Fibroblast of upper back skin (primary cell): ENCODE measurements around the gene ZMAT3.
A peak's percentile ranks its signal among the peaks of the same experiment; 100 is the strongest.

Source experiments
- DNase-seq: peaks from one replicate; pipeline ENCODE4 v3.0.0-alpha.2; 2013

Gene ZMAT3

GRCh38 chr3:179021119-179021903 lies 50.3 kb downstream of the ZMAT3 start:
- no peak for DNase-seq

GRCh38 chr3:179020112-179020511 lies 51.5 kb downstream of the ZMAT3 start:
- DNase-seq: no peak

GRCh38 chr3:179018808-179019207 lies 52.8 kb downstream of the ZMAT3 start:
- DNase-seq: no peak

DNA sequence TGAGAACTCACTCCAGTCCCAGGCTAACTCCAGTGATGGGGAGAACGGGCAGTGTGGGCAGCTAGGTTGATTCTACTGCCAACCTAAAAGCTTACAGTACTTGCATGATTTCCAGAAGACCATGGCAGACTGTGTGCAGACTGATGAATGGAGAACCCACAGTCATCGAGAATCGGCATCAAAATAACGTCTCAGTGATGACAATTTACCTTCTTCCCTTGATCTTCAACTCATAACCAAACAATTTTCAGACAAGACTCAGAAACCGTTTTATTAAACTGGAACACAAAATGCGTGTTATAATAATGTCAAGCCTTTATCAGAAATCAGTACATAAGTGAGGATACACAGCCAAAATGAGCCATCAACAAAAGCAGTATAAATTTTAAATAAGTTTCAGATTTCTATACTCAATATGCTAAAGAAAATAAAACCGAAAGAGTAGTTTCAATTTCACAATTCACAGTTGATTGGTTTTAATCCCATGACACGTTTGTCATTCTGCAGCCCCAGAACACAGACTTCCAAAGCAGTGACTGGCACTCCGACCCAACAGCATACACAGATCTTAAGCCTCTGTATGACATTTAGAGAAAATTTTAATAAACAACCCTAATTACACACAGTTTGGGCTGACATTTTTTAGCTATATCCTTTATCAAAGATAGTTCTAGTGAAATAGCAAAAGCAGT lies 54.5 kb downstream of the ZMAT3 start:
- DNase-seq: no peak

GRCh38 chr3:179015551-179016020 lies 56.0 kb downstream of the ZMAT3 start:
- peak; percentile 77 for DNase-seq

GRCh38 chr3:179005706-179006105 lies 65.9 kb downstream of the ZMAT3 start:
- no peak for DNase-seq

GRCh38 chr3:179005213-179005612 lies 66.4 kb downstream of the ZMAT3 start:
- no peak for DNase-seq

GRCh38 chr3:179000659-179001058 lies 71.0 kb downstream of the ZMAT3 start:
- no peak for DNase-seq

DNA sequence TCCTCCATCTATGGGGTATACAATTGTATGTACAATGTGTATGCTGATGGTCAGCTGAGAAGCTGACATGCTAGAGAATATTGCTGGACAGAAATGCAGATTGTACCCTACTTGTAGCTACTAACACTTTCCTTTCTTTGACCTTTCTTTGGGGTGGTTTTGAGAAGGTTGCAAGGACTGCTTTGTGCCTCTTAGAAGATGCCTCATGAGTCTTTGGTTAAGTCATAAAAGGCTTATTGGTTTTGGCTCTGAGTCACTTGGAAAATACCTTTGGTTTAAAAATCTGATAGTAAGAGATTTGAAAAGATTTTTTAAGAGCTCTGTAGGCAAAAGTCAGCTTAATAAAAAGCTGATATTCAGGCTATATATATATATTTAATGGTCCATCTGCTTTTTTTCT lies 71.5 kb downstream of the ZMAT3 start:
- DNase-seq: peak; percentile 18

GRCh38 chr3:178996399-178996798 lies 75.2 kb downstream of the ZMAT3 start:
- DNase-seq: no peak

DNA sequence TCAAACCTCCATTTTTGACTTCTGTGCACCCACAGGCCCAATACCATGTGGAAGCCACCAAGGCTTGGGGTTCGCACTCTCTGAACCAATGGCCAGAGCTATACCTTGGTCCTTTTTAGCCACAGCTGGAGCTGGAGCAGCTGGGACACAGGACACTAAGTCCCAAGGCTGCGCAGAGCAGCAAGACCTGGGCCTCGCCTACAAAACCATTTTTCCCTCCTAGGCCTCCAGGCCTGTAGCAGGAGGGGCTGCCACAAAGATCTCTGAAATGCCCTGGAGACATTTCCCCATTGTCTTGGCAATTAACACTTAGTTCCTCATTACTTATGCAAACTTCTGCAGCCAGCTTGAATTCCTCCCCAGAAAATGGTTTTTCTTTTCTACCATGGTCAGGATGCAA lies 81.3 kb downstream of the ZMAT3 start:
- DNase-seq: no peak

GRCh38 chr3:178989821-178990220 lies 81.8 kb downstream of the ZMAT3 start:
- no peak for DNase-seq

GRCh38 chr3:178987745-178988144 lies 83.9 kb downstream of the ZMAT3 start:
- no peak for DNase-seq

- no peak for DNase-seq
These were observed 85.2 kb downstream of the ZMAT3 start for GRCh38 chr3:178986456-178986855.

DNA sequence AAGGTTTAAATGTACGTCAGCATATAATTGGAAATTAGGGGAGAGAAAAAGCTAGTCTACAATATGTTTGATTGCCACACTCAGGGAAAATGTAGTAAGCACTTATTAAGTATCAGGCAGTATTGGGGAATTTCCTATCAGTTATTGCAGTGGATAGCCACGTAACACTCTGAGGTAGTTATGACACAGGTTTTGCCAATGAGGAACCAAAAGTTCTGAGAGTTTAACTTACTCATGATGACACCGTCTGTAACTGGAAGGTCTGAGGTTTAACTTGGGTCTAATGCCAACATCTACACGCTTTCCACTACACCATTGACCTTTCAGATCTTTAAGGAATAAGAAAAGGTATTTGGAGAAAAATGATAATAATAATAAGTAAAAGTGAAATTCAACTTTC lies 89.5 kb downstream of the ZMAT3 start:
- DNase-seq: peak; percentile 24

- no peak for DNase-seq
These were observed 96.3 kb downstream of the ZMAT3 start for GRCh38 chr3:178975320-178975719.

DNA sequence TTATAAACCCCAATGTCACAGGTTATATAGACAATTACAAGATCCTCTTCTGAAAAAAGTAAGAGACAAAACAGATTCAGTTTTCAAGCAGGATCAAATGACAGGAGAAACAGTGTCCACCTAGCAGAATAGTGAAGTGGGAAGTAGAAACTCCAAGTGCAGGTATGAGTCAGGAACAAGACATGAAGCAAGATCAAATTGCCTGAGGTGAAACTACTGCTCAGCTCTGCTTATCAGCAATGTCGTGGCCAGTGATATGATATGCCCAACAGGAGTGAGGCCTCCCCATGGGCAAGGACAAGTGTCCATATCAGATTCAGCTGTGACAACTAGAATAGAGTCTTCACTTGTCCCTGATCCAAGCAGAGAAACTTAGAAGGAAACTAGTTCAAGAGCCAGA lies 100.0 kb downstream of the ZMAT3 start:
- no peak for DNase-seq

GRCh38 chr3:178969004-178969700 lies 102.5 kb downstream of the ZMAT3 start:
- DNase-seq: no peak
